SW480 (cell line): ENCODE measurements around the gene ALDH1A3.
A peak's percentile ranks its signal among the peaks of the same experiment; 100 is the strongest.

Experiments used
- DNase-seq: peaks from one replicate; pipeline ENCODE4 v3.0.0-alpha.2; 2016; ENCODE audit warnings: low spot score

ALDH1A3 gene

DNA sequence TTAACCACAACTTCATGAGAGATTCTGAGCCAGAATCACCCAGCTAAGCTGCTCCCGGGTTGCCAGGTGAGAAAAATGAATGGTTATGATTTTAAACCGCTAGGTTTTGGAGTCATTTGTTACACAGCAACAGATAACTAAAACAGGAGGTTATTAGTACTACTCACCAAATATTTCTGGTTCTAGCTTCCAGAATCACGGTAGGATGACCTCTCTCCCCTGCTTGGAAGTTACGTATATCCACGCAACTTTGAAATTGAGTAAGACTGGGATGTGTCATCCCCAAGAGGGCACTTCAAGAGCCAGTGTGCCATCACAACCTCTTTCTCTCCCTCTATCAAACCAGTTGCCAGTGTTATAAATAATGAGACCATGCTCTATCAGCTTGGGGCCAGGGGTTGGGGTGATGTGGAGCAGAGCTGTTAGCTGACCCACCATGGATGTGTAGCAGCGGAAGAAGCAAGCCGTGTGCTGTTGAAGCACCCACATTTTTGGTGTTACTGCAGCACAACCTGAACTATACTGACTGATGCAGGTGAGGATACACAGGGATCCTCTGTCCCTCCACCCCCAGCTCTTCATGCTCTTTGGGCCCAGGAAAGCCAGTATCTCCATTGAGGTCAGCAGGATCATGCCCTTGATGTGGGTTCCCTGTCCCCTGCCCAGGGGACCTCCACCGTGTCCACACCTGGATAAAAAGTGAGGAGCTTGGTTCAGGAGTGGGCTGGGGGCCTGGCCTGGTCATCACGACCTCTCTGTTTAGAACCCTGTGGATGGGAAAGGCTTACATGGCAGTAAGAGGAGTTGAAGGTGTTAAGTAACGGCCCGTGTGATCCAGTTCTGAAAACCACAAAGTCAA, 19.4 kb upstream of the ALDH1A3 start:
- DNase-seq, result no peak

DNA sequence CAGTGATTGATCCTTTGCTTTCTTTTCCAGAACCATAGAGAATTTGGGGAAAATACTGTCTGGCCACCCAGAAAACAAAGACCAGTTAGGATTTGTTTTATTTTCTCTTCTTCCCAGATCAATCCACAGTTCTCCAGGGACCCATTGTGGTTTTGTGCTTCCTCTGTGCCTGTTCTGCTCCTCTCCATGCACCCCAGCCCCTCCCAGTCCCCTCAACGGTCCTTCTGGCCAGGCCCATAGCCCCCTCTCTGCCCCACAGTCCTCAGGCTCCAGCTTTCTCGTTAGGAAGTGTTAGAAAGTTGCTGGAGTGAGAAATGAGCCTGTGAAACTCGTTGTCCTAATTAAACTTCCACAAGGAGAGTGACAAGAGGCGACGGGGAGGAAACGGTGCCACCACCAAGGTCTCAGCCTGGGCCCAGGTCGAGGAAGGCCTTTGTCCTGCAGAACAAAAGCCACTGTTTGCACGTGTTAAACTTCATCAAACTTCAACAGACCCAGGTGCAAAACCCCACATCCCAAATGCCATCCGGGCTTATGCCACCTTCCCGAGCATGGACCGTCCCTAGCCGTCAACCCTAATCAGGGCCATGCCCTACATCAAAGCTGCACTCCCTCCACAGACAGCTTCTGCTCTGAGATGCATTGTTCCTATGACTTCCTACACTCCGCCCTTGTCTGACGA, 18.7 kb upstream of the ALDH1A3 start:
- no peak for DNase-seq

DNA sequence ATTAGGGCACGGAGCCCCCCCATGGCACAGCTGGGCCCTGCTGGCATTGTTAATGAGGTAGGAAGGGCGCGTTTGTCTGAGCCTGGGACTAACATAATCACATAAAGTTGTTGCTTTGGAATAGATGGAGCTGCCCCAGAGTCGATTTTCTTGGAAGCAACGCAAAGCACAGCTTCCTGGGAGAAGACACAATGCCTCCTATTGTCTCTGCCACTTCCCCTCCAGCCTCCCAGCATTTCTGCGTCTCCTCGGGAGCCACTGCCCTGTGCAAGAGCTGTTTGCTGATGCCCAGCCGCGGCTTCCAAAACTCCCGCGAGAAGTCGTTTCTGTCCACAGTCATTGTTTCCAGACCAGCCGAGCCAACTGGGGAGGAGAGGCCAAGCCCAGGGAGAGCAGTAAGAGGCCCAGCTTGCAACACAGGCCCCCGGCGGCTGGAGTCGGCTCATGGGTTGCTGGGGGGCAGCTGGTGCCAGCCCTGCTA, 18.1 kb upstream of the ALDH1A3 start:
- DNase-seq, result no peak

DNA sequence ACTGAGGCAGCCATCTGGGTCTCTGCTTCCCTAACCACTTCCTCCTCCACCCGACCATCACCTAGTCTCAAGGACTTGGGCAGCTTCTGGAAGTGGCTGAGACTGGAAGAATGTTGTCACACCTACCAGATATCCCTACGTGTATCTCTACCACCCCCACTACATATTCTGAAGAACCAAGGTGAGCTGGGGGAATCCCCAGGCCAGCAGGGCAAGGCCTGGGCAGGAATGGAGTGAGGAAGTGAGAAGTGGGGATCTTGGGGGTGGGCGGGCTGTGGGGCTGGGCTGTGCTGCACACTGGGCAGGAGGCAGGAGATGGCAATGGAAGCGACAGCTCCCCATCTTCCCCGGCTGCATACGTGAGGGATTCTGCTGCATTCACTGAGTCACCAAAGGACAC, 17.5 kb upstream of the ALDH1A3 start:
- no peak for DNase-seq

DNA sequence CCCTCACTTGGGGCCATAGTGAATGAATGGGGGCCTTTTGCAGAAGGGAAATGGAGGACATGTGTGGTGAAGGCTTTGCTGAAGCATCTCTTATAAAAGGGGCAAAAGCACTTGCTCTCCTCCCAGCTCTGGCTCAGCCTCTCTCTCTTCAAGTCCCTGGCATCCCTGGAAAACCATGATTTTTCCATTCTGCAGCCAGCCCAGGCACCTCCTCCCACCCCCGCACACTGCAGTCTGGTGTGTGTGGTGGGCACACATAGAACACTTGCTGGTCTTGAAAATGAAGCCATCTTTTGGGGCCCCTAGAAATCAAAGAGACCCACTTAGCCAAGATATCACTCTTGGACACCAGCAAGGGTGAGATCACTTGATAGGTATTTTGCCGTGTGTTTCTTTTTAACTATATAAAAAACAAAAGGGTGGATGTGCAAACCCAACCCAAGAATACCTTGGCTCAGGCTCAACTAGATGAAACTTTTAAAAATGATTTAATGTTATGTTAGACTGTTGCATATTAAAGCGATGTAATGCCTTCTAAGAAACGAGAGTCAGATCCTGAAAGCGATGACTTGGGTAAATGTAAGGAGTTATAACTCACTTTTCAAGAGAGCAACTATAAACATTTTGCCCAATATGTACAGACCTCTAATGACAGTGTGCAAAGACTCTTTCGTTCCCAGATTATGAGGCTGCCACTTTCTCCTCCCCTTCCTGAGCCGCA, 16.4 kb upstream of the ALDH1A3 start:
- DNase-seq, result no peak

DNA sequence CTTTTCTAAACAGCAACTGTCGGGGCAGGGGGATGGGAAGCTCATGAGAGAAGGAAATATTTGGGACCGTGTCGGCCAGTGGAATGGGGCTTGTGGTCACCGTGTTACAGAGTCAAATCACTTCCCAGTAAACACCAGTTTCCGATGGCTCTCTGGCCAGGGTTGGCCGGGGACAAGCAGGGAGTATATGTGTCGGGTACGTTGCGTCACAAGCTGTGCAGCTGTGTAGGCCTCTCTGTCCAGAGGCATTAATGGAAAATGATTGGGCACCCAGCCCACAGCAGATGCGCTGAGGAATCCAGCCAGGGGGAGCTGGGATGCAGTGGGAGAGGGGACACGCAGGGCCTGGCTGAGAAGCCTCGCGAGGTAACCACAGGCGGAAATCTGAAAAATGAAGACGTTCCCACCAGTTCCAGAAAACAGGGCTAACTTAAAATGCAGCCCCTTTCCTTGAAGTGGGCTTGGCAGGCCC, 15.8 kb upstream of the ALDH1A3 start:
- no peak for DNase-seq

DNA sequence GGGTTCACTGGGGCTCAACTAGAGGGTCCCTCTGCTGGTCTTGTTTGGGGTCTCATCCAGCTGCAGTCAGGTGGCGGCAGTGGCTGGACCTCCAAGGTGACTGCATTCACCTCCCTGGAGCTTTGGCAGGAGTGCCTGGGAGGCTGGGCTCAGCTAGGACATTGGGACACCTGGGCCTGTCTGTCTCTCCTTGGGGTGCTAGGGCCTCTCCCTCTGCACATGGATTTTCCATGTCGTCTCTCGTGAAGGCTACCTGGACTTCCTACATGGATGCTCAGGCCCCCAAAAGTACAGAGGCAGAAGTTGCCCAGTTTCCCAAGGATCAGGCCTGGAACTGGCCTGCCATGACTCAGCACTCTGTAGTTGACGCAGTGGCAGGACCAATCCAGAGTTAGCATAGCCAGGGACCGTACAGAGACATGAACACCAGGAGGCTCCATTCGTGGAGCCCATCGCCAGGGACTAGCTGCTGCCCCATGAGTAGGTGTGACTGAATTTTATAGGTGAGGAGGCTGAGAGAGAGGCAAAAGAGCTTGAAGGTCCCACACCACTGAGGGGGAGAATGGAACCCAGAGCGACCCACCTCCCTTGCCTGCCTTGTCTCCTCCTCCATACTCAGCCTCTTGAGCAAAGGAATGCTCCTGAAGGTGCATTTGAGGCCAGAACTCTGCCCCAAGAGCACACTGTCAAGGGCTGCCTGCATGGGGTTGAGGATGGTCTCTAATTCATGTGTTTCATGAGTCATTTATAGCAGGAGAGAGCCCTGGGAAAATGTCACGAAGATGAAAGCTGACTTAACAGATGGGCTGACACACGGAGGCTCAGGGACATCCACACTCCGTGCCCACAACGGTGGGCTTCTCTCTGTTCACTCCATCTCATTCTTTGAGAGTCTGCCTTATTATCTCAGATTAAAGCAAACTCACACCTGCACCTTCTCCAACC, 13.0 kb upstream of the ALDH1A3 start:
- DNase-seq, result no peak

DNA sequence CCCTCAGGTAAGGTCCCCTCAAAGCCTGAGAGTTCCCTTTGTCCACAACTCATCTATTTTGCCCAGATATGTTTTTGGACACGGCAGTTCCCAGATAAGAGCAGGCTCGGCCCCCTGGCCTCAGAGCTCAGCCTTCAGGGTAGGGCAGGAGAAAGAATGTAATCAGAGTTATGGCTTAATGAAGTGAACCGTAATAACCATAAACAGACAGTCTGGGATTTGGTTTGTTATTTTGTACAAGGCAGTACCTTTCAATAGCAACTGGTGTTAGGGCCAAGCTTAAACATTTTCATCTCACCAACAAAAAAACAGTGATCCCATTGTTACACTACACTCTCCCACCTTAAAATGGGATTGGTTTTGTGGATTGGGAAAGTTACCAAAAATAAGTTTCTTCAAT, 12.2 kb upstream of the ALDH1A3 start:
- DNase-seq, result no peak

DNA sequence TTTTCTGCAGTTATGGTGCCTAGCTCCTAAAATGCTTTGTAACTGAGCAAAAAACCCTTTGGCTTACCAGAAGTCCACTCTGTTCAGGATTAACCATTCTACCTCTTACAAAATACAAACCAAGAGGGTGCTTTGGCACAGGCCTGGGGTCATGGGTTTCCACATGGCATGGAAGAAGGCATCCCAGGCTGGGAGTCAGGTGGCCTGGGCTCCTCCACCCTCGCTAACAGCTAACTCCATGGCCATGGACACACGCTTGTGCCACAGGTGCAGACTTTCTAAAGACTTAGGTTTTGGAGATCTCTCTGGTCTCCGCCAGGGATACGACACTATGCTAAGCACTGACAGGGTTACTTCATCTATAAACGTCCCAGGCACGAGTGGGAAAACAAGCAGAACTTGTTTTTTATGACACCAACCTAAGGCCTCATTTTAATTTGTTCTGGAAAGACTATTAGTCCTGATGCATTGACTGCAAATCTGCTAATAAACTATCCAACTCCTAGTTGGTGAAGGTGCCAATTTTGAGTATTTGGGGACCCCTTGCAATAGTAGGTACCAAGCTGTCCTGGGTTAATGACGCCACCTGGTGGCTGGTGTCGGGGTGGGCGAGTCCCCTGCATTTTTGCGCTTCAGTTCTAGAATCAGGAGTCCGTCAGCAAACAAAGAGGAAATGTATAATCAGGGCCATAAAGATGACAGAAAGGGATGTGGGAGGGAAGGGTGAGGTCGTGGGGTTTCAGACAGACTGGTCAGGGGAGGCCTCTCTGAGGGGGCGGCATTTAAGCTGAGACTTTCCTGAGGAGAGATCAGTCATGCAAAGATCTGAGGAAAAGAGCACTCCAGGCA, 10.3 kb upstream of the ALDH1A3 start:
- DNase-seq, result no peak

DNA sequence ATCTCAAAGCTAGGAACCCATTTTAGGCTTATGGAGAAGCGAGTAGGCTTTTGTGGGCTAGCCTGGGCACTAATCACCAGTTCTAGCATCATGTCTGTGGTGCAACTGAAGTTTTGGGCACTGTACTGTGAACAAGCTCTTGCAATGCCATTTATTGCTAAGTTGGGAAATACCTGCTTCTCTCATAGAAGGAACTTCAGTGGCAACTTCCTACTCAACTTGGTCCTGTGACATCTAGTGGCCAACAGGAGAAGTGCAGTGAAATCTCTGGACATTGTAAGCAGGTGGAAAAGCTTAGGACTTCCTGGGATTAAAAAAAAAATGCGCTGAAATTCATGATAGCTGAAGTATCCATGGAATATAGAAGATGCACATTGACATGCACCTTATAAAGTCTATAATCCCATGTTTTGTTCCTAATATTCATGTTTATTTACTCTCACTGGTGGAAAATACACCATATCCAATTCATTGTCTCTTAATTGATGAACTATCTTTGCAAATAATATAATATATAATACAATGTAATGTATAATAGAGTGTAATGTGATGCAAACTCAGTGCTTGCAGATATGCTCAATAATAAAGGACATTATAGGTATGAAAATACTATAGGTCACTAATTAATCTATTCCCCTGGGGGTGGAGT, 6.5 kb upstream of the ALDH1A3 start:
- DNase-seq, result peak; percentile 87

DNA sequence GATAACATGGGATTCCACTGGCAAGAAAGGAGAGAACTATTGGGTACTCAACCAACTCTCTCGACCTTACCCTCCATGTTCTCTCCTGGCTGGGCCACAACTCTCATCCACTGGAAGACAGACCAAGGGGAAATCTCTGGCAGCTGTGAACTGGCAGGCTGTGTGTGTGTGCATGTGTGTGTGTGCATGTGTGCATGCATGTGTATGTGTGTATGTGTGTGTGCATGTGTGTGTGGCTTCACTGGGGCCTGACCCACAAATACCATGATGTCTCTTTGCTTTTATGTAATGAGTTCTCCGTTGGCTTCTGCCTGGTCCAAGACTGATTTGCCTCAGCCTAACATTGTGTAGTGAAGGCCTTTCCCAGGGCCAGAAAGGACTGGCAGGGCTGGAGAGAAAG, 4.1 kb upstream of the ALDH1A3 start:
- no peak for DNase-seq

DNA sequence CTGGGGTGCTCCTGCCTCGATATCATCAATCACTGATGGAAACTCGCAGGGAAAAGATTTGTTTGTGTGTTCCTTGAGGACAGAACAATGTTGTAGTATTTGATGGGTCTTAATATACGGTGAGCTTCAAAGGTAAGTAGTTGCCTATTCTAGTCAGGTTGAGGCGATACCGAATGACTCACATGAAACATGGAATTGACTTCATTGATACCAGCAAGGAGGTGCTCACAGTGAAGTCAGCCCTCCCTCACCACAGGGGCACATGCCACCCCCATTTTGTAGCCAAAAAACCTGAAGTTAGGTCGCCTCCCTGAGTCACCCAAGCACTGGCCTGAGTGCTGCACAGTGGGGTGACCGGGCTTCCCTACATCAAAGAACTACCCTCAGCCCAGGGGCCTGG, 3.7 kb upstream of the ALDH1A3 start:
- DNase-seq, result no peak

DNA sequence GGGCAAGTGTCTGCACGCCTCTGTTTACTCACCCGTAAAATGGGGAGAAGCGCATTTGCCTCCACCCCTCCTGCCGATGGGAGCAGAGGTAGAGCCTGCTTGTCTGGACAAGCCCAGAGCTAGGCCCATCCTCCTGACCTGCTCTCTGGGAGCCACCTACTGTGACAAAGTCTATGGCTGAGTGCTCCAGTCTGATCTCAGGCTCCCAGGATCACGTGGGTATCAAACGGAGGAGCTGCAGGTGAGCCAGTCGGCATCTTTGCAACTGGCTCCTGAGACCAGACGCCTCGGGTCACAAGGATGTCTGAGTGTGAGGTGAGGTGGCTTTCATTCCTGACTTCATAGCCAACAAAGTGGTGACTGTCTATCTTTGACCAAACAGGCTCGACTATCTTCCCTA, 2.1 kb upstream of the ALDH1A3 start:
- no peak for DNase-seq

DNA sequence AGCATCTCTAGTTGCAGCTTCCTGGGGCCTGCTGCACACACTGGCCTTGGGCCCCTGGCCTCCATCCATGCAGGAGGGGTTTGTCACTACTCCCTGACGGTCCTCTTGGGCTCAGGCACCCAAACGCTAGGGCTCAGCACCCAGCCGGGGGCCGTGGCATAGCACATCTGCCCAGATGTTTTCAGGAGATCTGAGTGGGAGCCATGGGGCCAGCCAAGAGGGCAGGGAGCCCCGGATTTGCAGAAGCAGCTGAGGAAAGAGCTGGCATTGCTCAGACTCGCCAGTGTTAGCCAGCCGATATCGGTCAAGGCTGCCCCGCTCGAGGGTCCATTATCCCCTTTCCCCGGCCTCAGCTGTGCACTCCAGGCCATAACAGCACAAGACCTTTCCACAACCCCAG, 1.5 kb upstream of the ALDH1A3 start:
- no peak for DNase-seq

DNA sequence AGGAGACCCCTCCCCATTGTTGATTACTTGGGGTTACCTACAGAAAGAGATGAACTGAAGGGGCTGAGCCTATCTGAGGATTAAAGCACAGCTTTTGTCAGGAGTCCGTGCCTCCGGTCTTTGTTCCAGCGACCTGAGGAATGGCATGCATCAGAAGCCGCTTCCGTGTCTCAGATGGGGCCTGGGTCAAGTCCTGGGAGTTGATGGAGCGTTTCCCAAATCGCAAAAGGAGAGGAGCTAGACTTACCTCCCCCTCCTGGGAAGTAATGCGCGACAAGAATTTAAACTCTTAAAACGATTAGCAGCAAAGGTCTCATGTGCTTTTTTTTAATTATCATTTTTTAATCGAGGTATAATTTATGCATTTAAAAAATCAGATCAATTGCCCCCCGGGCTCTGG, 983 bp upstream of the ALDH1A3 start:
- no peak for DNase-seq

DNA sequence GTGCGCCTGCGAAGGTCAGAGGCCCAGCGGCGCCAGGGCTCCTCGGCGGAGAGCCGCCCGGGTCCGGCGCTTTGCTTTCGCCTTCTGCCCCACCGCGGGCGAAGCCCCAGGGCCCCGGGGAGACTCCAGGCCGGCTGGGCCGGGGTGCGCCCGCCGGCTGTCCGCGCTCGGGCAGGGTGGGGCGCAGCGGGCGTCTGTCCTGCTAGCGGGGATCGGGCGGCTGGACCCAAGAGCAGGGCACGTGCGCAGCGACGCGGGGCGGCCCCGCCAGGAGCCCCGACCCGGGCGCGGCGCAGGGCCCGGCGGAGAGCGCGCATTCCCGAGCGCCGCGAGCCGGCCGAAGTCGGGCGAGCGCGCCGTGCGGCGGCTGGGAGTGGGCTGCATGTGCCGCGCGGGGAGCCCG, 569 bp upstream of the ALDH1A3 start:
- DNase-seq, result peak; percentile 37

DNA sequence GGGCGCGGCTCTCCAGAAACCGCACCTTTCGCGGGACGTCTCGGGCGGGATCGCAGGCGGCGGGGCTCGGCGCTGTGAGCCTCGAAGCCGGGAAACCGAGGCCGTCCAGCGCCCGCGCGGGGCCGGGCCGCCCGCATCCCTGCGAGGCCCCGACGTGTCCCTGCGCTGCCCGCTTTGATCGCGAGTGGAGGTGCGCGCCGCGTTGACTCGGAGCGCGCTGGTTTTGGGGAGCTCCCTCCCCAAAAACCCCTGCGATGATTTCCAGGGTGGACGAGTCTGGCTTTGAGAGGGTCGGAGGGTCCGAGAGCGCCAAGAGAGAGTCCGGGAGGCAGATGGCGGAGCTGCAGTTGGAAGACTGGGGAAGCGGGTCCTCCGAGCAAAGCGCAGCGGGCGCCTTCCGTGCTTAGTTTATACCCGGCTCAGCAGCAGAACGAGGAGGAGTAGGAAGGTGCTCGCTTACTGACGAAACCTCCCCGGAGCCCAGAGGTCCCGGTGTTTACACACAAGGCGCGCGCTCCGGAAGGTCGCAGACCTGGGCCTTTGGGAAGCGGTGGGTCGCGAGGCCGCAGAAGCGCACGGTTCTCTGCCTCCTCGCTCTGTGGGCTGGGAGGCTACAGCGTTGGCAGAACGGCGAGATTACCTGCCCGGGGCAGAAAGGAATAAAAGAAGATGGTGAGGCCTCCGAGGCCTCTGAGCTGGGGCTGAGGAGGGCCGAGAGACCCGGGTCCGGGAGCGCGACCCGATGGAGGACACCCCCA, 687 bp downstream of the ALDH1A3 start:
- no peak for DNase-seq

DNA sequence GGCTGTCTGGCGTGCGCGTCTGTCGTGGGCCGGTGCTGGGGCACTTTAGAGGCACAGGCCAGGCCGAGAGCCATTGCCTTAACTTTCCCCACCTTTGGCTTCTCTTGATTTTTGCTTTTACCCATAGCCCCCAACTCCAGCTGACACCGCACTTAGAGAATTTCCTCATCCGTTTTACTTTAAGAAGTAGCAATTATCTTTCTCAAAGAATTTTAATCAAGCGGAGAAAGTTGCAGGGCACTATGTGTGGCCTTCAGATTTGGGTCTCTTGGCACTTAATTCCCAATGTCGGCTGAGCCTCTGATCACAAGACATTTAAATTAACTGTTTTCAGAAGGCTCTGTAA, 1.2 kb downstream of the ALDH1A3 start:
- DNase-seq, result no peak

DNA sequence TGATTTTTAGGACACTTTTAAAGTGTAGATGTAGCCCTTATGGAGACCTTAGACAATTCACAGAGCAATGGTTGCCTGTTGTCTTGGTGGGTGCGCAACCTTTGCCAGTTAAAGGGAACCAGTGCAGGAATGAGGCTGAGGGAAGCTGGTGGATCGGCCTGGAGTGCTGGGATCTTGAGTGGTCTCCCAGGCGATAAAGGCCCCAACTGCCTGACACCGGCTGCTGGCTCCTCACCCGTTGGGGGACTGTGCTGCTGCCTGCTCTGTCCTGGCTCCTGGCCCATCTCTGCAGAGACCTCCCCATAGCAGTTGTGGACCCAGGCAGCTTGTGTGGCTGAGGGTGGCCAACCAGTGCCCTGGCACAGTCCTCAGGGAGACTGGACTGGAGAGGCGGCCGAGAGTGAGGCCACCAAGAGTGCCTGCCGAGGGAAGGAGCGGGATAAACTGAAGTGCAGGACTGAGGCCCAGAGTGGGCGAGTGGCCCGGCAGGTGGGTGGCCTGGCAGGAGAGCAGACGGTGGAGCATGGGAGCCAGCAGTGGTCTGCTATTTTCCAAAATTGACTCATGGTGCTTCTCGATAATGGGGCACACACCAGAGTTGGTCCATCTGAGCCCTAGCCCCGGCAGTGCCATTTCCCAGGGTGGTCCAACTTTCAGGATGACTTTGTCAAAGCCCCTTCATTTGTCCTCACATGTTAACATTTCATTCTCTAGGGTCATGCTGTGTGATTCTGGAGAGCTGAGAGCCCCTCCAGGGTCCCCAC, 2.1 kb downstream of the ALDH1A3 start:
- DNase-seq, result no peak
